Aorta (tissue), 5 donors: Measurements from ENCODE around the gene THAP4. TPM values are rescaled to one million over a fixed set of nuclear protein-coding genes. Genes with fewer than 3 reads are reported as not detected.
A peak's percentile ranks its signal among the peaks of the same experiment; 100 is the strongest.

ENCODE experiments used
- ATAC-seq: fragments of 200-7000 bp; cut with Tn5 transposase; one replicate; pipeline ENCODE4 v1.9.1; 2022; ENCODE audit warnings: moderate library complexity; ENCODE audit not compliant: low FRiP score
- DNase-seq, 2 donors: peaks; one replicate each; pipeline ENCODE4 v3.0.0-alpha.2; 2020
- H3K27ac ChIP-seq, 2 donors: one replicate each; pipeline ENCODE4 v1.5.1; 2013; ENCODE audit warnings: low read length in 2 of 2, mild to moderate bottlenecking in 2 of 2, moderate library complexity in 2 of 2, control low read depth in 1 of 2, inconsistent platforms in 1 of 2, low read depth in 1 of 2
- H3K27me3 ChIP-seq, 2 donors: one replicate each; pipeline ENCODE4 v1.6.1; 2013; ENCODE audit warnings: control low read depth in 1 of 2, low read length in 1 of 2, mild to moderate bottlenecking in 1 of 2, moderate library complexity in 1 of 2; ENCODE audit not compliant: insufficient read depth in 2 of 2, control insufficient read depth in 1 of 2
- H3K36me3 ChIP-seq, 2 donors: one replicate each; pipeline ENCODE4 v1.6.1; 2013; ENCODE audit warnings: control low read depth in 1 of 2, low read length in 1 of 2, mild to moderate bottlenecking in 1 of 2; ENCODE audit not compliant: insufficient read depth in 2 of 2, control insufficient read depth in 1 of 2
- H3K4me1 ChIP-seq, 2 donors: one replicate each; pipeline ENCODE4 v1.6.1; 2013; ENCODE audit warnings: low read length in 2 of 2, control low read depth in 1 of 2, mild to moderate bottlenecking in 1 of 2, moderate library complexity in 1 of 2; ENCODE audit not compliant: insufficient read depth in 2 of 2, control insufficient read depth in 1 of 2
- H3K4me3 ChIP-seq, 2 donors: one replicate each; pipeline ENCODE4 v1.5.1; 2013; ENCODE audit warnings: low read length in 2 of 2, control low read depth in 1 of 2, mild to moderate bottlenecking in 1 of 2
- H3K9me3 ChIP-seq: one replicate; pipeline ENCODE4 v1.6.1; 2013; ENCODE audit warnings: mild to moderate bottlenecking, low read length; ENCODE audit not compliant: control insufficient read depth
- WGBS, 2 donors: extraction: QIAGEN DNeasy Blood & Tissue Kit; methylation state at CpG; one replicate each; pipeline ENCODE4 v1.1.7; 2013; 5-methylcytosine and 5-hydroxymethylcytosine counted together
- intact Hi-C, 2 donors: fragments of 100-400 bp; cut with DNase I; formaldehyde crosslinking; loops; one replicate each; pipeline versions ENCODE4 v1.14.2 to v1.15.0; 2022
- polyA plus RNA-seq, 2 donors: library from polyadenylated mRNA; stranded (reverse); fragments of 200-250 nt; gene quantifications; one replicate each; pipeline ENCODE4 v1.2.3, GENCODE V29; 2013
- total RNA-seq, 2 donors: library from RNA; stranded (reverse); fragmentation: NEBNext Ultra II Directional; extraction: Animal tissue kit (Norgen Biotek cat#: 25700); gene quantifications; one replicate each; pipeline ENCODE4 v1.2.1, GENCODE V29; 2021
- donor health status: healthy with polysubstance abuse.
- donor health status: Bipolar disorder and iron deficiency.
- donor health status: DM: no; HTN: no; CAD: no.
- donor health status: DM: no; HTN: no; CAD: no.
- donor health status: DM: yes; HTN: yes; CAD: no.

THAP4 gene
- total and polyA plus RNA-seq, 4 donors = 24.3 to 41.5 (median 30.5) TPM

- no peaks in the 10 kb centered on the region for H3K27me3 ChIP-seq
- no peaks in the 10 kb centered on the region for H3K36me3 ChIP-seq
- H3K9me3 ChIP-seq = no peaks in the 10 kb centered on the region
- ATAC-seq (no peak), DNase-seq (no peak)
- intact Hi-C loops = no loop called here
- H3K27ac ChIP-seq = no peak overlapping the region
- 86 to 88% methylated on average over 11 of the region's 11 CpGs for WGBS, 2 donors
- no peaks in the 10 kb centered on the region for H3K4me1 ChIP-seq
- H3K4me3 ChIP-seq = no peak overlapping the region
Measured at GRCh38 chr2:241618829-241619228, 18.1 kb downstream of the THAP4 start.

- 77 to 93% methylated on average over 5 of the region's 5 CpGs for WGBS, 2 donors
- H3K4me3 ChIP-seq = no peak overlapping the region
- DNase-seq (no peak), ATAC-seq (no peak)
- H3K4me1 ChIP-seq = no peaks in the 10 kb centered on the region
- H3K27ac ChIP-seq = no peak overlapping the region
- H3K9me3 ChIP-seq = no peaks in the 10 kb centered on the region
- intact Hi-C loops = no loop called here
- no peaks in the 10 kb centered on the region for H3K36me3 ChIP-seq
- no peaks in the 10 kb centered on the region for H3K27me3 ChIP-seq
Measured at GRCh38 chr2:241618296-241618805, 18.6 kb downstream of the THAP4 start.

- ATAC-seq (no peak), DNase-seq (no peak)
- H3K36me3 ChIP-seq = no peaks in the 10 kb centered on the region
- no peak overlapping the region for H3K27ac ChIP-seq
- H3K4me3 ChIP-seq = no peak overlapping the region
- intact Hi-C loops = no loop called here
- WGBS, 2 donors = 59% methylated on average over 15 of the region's 15 CpGs
- H3K4me1 ChIP-seq = no peaks in the 10 kb centered on the region
- no peaks in the 10 kb centered on the region for H3K9me3 ChIP-seq
- H3K27me3 ChIP-seq = no peaks in the 10 kb centered on the region
Measured at GRCh38 chr2:241617431-241618154, 19.4 kb downstream of the THAP4 start.

- Histone ChIP-seq H3K36me3 (no peaks in the 10 kb centered on the region), H3K9me3 (no peaks in the 10 kb centered on the region), H3K27me3 (no peaks in the 10 kb centered on the region), H3K4me3 (no peak overlapping the region), H3K27ac (no peak overlapping the region), H3K4me1 (no peaks in the 10 kb centered on the region)
- ATAC-seq = no peak
- DNase-seq = peak in 1 of 2 donors; percentile 44
- WGBS, 2 donors = 92 to 93% methylated on average over 30 of the region's 30 CpGs
- intact Hi-C loops = no loop called here
Measured at GRCh38 chr2:241616168-241617125, 20.5 kb downstream of the THAP4 start.

GRCh38 chr2:241615522-241616052 lies 21.4 kb downstream of the THAP4 start:
- no peak for DNase-seq
- no peaks in the 10 kb centered on the region for H3K36me3 ChIP-seq
- no peaks in the 10 kb centered on the region for H3K9me3 ChIP-seq
- H3K4me1 ChIP-seq = no peaks in the 10 kb centered on the region
- H3K4me3 ChIP-seq = no peak overlapping the region
- H3K27ac ChIP-seq = no peak overlapping the region
- ATAC-seq = no peak
- H3K27me3 ChIP-seq = no peaks in the 10 kb centered on the region
- 91 to 95% methylated on average over 15 to 16 of the region's 16 CpGs for WGBS, 2 donors
- intact Hi-C loops = no loop called here

- WGBS, 2 donors = 86 to 89% methylated on average over 11 of the region's 11 CpGs
Measured at GRCh38 chr2:241615041-241615440, 21.9 kb downstream of the THAP4 start.

GRCh38 chr2:241613017-241613780 lies 23.8 kb downstream of the THAP4 start:
- ATAC-seq (no peak), DNase-seq (no peak)
- Histone ChIP-seq H3K4me3 (no peak overlapping the region), H3K4me1 (no peaks in the 10 kb centered on the region), H3K27me3 (no peaks in the 10 kb centered on the region), H3K9me3 (no peaks in the 10 kb centered on the region), H3K27ac (no peak overlapping the region), H3K36me3 (no peaks in the 10 kb centered on the region)
- intact Hi-C loops = loop anchor here in 1 of 2 donors (5.0 kb wide), 1 partner anchor 106 kb away; the partner anchor contains the start of gene STK25
- 88% methylated on average over 15 of the region's 15 CpGs for WGBS, 2 donors

More at GRCh38 chr2:241615041-241615440, 21.9 kb downstream of the THAP4 start:
- intact Hi-C loops = no loop called here
- Histone ChIP-seq H3K27ac (no peak overlapping the region), H3K4me3 (no peak overlapping the region), H3K36me3 (no peaks in the 10 kb centered on the region), H3K4me1 (no peaks in the 10 kb centered on the region), H3K27me3 (no peaks in the 10 kb centered on the region), H3K9me3 (no peaks in the 10 kb centered on the region)
- ATAC-seq (no peak), DNase-seq (no peak)
